Measurements from ENCODE around the gene SAP130.

The SAP130 gene

GRCh38 chr2:128027801-128028667 is at the start of gene SAP130:
SAP130 (minus strand) TSS chr2:128028059; CDS start chr2:128026292, 1,767 bp downstream.
- Mint-ChIP-seq H3K36me3 (ENCODE audit: low read depth) (peaks cover 29% of the 10 kb centered on the region), H3K9me3 (peaks cover 14% of the 10 kb centered on the region), H3K4me1 (ENCODE audit: low read depth) (peaks cover 18% of the 10 kb centered on the region), H3K27me3 (peaks cover 1% of the 10 kb centered on the region), H3K27ac (peak within 1 kb of the TSS; percentile 97), H3K4me3 (peak within 1 kb of the TSS; percentile 95)
- intact Hi-C loops (cut with micrococcal nuclease), result loop anchor here (1.0 to 5.0 kb wide), 2 partner anchors 63 to 171 kb away; partner anchors contain the start of genes POLR2D and UGGT1

DNA sequence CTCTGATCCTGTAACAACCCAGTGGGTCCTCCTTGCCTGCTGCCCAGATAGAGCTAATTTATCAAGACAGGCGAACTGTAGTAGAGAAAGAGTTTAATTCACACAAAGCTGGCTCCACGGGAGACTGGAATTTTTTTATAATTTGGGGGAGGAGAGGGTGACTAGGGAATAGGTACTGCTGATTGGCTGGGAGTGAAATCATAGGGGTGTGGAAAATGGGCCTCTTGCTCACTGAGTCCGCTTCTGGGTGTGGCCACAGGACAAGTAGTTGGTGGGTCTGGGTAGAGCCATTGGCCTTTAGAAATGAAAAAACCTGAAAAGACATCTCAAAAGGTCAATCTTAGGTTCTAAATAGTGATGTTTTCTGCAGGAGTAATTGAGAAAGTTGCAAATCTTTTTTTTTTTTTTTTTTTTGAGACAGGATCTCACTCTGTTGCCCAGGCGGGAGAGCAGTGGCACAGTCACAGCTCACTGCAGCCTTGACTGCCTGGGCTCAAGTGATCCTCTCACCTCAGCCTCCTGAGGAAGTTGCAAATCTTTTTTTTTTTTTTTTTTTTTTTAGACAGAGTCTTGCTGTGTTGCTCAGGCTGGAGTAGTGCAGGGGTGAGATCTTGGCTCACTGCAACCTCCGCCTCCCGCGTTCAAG is 48.7 kb upstream of the SAP130 start:
- Mint-ChIP-seq H3K4me1 (ENCODE audit: low read depth) (peaks cover 5% of the 10 kb centered on the region), H3K9me3 (no peaks in the 10 kb centered on the region), H3K36me3 (ENCODE audit: low read depth) (no peaks in the 10 kb centered on the region), H3K27me3 (peaks cover 3% of the 10 kb centered on the region), H3K4me3 (no peak overlapping the region), H3K27ac (no peak overlapping the region)
- intact Hi-C loops (cut with micrococcal nuclease), result no loop called here

DNA sequence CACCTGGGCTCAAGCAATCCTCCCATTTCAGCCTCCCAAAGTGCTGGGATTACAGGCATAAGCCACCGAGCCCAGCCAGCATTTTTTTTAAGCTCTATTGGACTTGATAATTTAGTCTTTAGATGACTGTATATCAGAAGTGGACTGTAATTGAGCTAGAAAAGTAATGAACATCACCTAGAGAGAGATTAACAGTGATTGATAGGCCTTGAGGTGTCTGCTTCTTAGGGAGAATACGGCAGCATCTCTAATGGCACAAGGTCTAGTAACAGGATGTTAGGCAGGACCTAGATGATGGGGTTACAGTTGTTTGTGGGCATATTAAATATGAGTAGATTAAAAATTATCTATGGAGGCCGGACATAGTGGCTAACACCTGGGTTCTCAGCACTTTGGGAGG is 45.4 kb upstream of the SAP130 start:
- Mint-ChIP-seq H3K27me3 (peaks cover 2% of the 10 kb centered on the region), H3K4me1 (ENCODE audit: low read depth) (peaks cover 5% of the 10 kb centered on the region), H3K9me3 (no peaks in the 10 kb centered on the region), H3K36me3 (ENCODE audit: low read depth) (no peaks in the 10 kb centered on the region), H3K4me3 (no peak overlapping the region), H3K27ac (no peak overlapping the region)
- intact Hi-C loops (cut with micrococcal nuclease), result no loop called here

DNA sequence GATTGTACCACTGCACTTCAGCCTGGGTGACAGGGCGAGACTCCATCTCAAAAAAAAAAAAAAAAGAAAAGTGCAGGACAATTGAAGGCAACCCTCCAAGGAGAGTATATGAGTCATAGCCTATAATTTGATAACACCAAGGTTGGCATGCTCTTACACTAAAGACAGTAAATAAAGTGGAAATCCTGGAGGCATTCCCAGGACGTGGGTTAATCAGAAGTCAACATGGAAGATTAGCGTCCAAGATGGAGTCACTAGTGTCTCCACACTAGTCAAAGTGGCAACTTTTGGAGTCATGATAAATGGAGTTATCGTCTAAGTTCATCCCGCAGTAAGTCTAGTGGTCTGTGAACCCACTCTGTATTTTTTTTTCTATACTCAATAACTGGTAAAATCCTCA is 41.9 kb upstream of the SAP130 start:
- intact Hi-C loops (cut with micrococcal nuclease), result no loop called here
- no peak overlapping the region for H3K27ac Mint-ChIP-seq
- no peak overlapping the region for H3K4me3 Mint-ChIP-seq
- H3K4me1 Mint-ChIP-seq (ENCODE audit: low read depth), result no peaks in the 10 kb centered on the region
- H3K36me3 Mint-ChIP-seq (ENCODE audit: low read depth), result no peaks in the 10 kb centered on the region
- no peaks in the 10 kb centered on the region for H3K9me3 Mint-ChIP-seq
- H3K27me3 Mint-ChIP-seq, result peaks cover 2% of the 10 kb centered on the region

- H3K4me1 Mint-ChIP-seq (ENCODE audit: low read depth), result no peaks in the 10 kb centered on the region
- H3K4me3 Mint-ChIP-seq, result no peak overlapping the region
- H3K27ac Mint-ChIP-seq, result no peak overlapping the region
- no peaks in the 10 kb centered on the region for H3K36me3 Mint-ChIP-seq (ENCODE audit: low read depth)
- H3K27me3 Mint-ChIP-seq, result peaks cover 2% of the 10 kb centered on the region
- intact Hi-C loops (cut with micrococcal nuclease), result loop anchor here (5.0 kb wide), 1 partner anchor 168 kb away; no protein-coding TSS in a partner anchor
- H3K9me3 Mint-ChIP-seq, result no peaks in the 10 kb centered on the region
Measured at GRCh38 chr2:128064353-128064752, 36.5 kb upstream of the SAP130 start.

GRCh38 chr2:128062571-128062970 is 34.7 kb upstream of the SAP130 start:
- intact Hi-C loops (cut with micrococcal nuclease), result loop anchor here (5.0 kb wide), 1 partner anchor 170 kb away; no protein-coding TSS in a partner anchor
- Mint-ChIP-seq H3K27me3 (no peaks in the 10 kb centered on the region), H3K4me1 (ENCODE audit: low read depth) (no peaks in the 10 kb centered on the region), H3K36me3 (ENCODE audit: low read depth) (no peaks in the 10 kb centered on the region), H3K9me3 (no peaks in the 10 kb centered on the region), H3K27ac (no peak overlapping the region), H3K4me3 (no peak overlapping the region)

DNA sequence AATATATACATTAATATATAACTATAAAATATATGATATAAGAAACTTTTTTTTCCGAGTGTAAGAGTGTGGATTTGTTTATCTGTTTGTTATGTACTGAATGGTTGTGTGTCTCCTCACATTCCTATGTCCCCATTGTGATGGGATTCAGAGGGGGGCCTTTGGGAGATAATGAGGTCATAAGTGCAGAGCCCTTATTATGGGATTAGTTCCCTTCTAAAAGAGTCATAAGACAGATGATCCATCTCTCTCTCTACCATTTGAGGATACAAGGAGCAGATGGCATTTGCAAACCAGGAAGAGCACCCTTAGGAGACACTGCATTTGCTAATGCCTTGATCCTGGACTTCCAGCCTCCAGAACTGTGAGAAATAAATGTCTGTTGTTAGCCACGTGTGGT is 30.3 kb upstream of the SAP130 start:
- Mint-ChIP-seq H3K27me3 (no peaks in the 10 kb centered on the region), H3K36me3 (ENCODE audit: low read depth) (no peaks in the 10 kb centered on the region), H3K4me3 (no peak overlapping the region), H3K4me1 (ENCODE audit: low read depth) (no peaks in the 10 kb centered on the region), H3K27ac (no peak overlapping the region), H3K9me3 (no peaks in the 10 kb centered on the region)
- intact Hi-C loops (cut with micrococcal nuclease), result no loop called here

- Mint-ChIP-seq H3K27me3 (peaks cover 2% of the 10 kb centered on the region), H3K27ac (no peak overlapping the region), H3K4me3 (no peak overlapping the region), H3K36me3 (ENCODE audit: low read depth) (no peaks in the 10 kb centered on the region), H3K4me1 (ENCODE audit: low read depth) (no peaks in the 10 kb centered on the region), H3K9me3 (no peaks in the 10 kb centered on the region)
- intact Hi-C loops (cut with micrococcal nuclease), result no loop called here
Measured at GRCh38 chr2:128057334-128057733, 29.5 kb upstream of the SAP130 start.

DNA sequence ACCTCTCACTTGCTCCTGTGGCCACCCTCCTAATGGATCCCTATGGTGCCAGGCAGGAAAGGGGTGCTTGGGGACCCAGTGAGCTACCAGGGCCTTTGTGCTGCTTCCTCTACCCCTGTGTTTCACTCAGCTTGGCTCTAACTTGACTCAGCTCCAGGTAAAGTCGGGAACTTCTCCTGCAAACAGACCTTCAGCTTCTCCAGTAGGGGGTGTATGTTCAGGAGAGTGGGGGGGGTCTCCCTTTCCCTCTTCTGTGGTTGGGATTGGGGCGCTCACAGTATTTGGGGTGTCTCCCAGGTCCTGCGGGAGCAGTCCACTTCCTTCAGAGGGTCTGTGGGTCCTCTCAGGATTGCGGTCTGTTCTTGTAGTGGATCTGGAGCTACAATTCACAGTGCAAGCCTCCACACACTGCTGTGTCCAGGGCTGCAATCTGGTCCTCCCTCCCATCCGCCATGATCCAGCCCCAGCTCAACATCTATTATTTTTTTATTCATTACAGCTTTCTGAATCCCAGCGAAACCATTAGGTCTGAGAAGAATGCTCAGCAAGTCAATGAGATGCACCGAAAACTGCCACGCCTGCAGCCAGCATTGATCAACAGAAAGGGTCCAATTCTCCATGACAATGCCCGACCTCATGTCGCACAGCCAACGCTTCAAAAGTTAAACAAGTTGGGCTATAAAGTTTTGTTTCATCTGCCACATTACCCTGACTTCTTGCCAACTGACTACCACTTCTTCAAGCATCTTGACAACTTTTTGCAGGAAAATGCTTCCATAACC is 26.4 kb upstream of the SAP130 start:
- intact Hi-C loops (cut with micrococcal nuclease), result no loop called here
- H3K9me3 Mint-ChIP-seq, result peaks cover 12% of the 10 kb centered on the region
- H3K4me1 Mint-ChIP-seq (ENCODE audit: low read depth), result no peaks in the 10 kb centered on the region
- no peaks in the 10 kb centered on the region for H3K36me3 Mint-ChIP-seq (ENCODE audit: low read depth)
- H3K27me3 Mint-ChIP-seq, result peaks cover 13% of the 10 kb centered on the region
- no peak overlapping the region for H3K4me3 Mint-ChIP-seq
- H3K27ac Mint-ChIP-seq, result no peak overlapping the region

- Mint-ChIP-seq H3K9me3 (peaks cover 18% of the 10 kb centered on the region), H3K36me3 (ENCODE audit: low read depth) (no peaks in the 10 kb centered on the region), H3K27ac (no peak overlapping the region), H3K27me3 (peaks cover 15% of the 10 kb centered on the region), H3K4me3 (no peak overlapping the region), H3K4me1 (ENCODE audit: low read depth) (no peaks in the 10 kb centered on the region)
- intact Hi-C loops (cut with micrococcal nuclease), result no loop called here
Measured at GRCh38 chr2:128053331-128053730, 25.5 kb upstream of the SAP130 start.

GRCh38 chr2:128043041-128043440 is 15.2 kb upstream of the SAP130 start:
- H3K36me3 Mint-ChIP-seq (ENCODE audit: low read depth), result no peaks in the 10 kb centered on the region
- no peak overlapping the region for H3K4me3 Mint-ChIP-seq
- H3K27ac Mint-ChIP-seq, result no peak overlapping the region
- peaks cover 62% of the 10 kb centered on the region for H3K9me3 Mint-ChIP-seq
- intact Hi-C loops (cut with micrococcal nuclease), result no loop called here
- no peaks in the 10 kb centered on the region for H3K4me1 Mint-ChIP-seq (ENCODE audit: low read depth)
- H3K27me3 Mint-ChIP-seq, result peaks cover 14% of the 10 kb centered on the region

DNA sequence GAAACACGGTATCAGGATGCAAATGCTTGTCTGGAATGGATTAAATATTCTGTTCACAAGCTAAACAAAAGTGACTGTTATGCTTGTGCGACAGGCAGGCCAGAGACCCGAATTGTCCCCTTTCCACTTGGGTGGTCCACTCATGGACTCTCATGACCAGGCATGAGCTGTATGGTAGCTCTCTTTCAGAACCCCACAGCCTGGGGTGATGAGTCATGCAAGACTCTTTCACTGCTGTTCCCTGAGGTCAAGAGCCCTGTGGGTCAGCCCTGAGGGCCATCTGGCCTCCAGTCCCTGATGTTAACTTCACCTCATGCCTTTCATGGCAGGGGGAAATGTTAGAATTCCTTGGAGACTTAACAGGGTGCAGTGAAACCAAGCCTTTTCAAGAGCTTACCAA is 13.7 kb upstream of the SAP130 start:
- intact Hi-C loops (cut with micrococcal nuclease), result no loop called here
- Mint-ChIP-seq H3K9me3 (peaks cover 71% of the 10 kb centered on the region), H3K27ac (no peak overlapping the region), H3K36me3 (ENCODE audit: low read depth) (no peaks in the 10 kb centered on the region), H3K4me3 (no peak overlapping the region), H3K4me1 (ENCODE audit: low read depth) (no peaks in the 10 kb centered on the region), H3K27me3 (peaks cover 16% of the 10 kb centered on the region)

- Mint-ChIP-seq H3K27ac (no peak overlapping the region), H3K27me3 (peaks cover 14% of the 10 kb centered on the region), H3K36me3 (ENCODE audit: low read depth) (no peaks in the 10 kb centered on the region), H3K4me3 (no peak overlapping the region), H3K9me3 (peaks cover 77% of the 10 kb centered on the region), H3K4me1 (ENCODE audit: low read depth) (no peaks in the 10 kb centered on the region)
- intact Hi-C loops (cut with micrococcal nuclease), result no loop called here
Measured at GRCh38 chr2:128040166-128040771, 12.4 kb upstream of the SAP130 start.
